Activated naive CD4-positive, alpha-beta T cell treated with Interleukin-2 at 50 U/mL for 16 hours (primary cell): ENCODE results near the gene PTPRD.

ENCODE experiments used
- DNase-seq: peaks from one replicate; pipeline ENCODE4 v3.0.0-alpha.2; 2020

PTPRD gene

DNA sequence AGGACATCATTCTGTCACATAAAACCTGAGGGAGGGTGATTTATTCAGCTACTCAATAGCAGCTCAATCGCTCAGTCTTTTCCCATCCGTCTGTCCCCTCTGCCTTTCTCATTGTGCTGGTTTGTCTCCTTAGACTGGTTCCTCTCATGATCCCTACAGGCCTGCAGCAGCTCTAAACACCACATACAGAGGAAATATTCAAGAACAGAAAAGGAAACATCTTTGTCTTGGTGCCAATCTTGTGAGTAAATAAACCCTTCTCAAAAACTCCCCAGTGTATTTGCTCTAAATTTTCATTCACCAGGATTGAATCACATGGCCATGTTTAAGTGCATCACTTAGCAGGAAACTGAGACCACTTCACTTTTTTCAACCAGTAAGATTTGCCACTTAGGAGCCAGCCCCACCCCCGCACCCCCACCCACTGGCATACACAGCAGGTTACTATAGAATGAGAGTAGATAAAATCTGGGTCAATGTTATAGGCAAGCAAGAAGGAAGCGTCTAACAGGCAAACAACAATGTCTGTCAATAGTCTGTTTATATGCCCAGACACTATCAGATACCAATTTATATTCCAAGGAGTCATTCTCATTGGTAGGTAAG, 1917.7 kb downstream of the PTPRD start:
- no peak for DNase-seq

DNA sequence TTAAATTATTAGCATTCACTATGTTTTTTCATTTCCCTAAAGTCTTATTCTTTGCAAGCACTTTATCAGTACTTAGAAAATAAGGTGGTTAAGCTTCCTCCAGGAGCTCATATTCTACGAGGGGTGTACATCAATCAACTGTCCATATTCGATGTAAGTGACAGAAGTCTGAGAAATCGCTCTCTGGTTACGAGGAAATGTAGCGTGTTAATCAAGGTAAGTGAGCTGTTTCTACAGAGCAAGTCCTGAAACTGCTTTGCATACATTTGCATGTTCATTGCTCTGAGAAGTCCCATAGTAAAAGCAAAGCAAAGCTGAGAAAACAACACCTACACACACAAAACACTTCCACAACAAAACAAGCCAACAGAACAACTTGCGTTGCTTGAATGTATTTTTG, 1919.3 kb downstream of the PTPRD start:
- DNase-seq, result no peak

DNA sequence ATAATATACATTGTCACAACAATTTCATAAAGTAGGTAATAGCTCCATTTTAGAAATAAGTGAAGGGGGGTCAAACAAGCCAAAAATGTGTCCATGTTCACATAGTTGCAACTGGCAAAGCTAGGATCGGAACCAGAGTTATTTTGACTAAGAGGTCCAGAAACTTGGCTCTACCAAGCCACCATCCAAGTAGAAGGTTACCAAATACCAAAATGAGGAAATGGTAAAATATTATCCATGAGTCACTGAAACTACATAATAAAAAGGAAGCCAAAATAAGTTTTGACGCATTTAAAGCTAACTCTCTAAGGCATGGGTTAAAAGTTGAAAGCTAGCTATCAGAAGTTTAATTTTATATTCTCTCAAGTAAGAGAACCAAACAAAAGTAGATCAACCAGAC, 1926.3 kb downstream of the PTPRD start:
- DNase-seq, result no peak

GRCh38 chr9:8685825-8686224, 1927.0 kb downstream of the PTPRD start:
- DNase-seq, result no peak

DNA sequence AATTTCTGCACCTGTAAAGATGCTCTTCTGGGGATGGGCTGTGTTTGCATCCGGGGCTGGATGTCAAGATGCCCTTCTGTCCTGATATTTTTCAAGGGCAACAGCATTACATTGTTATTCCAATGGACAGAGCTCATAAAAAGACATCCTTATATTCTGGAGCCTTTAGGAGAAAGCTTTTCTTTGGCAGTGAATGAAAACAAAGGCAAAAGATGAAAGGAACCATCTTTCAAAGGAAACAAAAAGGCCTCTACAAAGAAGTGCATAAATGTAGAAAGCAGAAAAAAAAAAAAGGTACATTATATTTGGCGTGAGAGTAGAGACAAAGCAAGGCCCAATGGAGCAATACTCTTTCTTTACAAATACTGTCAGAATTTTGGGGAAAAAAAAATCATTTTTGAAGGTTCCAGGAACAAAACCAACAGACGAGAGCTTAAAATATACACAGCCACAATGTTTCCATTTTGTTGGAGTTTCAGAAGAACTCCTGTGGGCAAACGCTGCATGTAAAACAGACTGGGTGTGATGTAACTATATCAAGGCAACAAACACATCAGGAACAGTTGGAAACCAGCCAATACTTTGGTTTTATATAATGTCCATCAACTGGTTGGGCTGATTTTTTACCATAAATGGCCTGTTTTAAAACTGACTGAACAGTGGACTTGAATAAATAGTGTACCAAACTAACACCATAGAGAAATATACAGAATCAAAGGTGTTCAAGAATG, 1927.7 kb downstream of the PTPRD start:
- no peak for DNase-seq

DNA sequence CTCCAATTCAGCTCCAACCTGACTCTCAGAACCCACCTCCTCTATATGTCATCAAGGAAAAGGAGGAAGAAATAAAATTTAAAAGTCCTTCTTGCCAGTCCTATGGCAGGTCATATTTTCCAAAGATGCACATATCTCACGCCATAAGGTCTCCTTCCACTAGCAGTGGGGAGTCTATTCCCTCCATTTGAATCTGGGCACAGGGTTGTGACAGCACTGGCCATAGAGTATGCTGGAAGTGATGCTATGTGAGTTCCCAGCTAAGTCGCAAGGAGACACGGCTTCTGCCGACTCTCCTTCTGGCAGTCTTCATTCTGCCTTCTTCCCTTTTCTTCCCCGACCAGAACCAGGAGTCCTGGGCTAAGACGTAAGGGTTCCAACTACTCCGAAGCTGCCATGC, 1929.3 kb downstream of the PTPRD start:
- DNase-seq, result no peak

GRCh38 chr9:8680658-8681057, 1932.1 kb downstream of the PTPRD start:
- no peak for DNase-seq

- DNase-seq, result no peak
These were observed 1932.6 kb downstream of the PTPRD start for GRCh38 chr9:8680157-8680556.

GRCh38 chr9:8679371-8679822, 1933.4 kb downstream of the PTPRD start:
- no peak for DNase-seq

GRCh38 chr9:8677741-8678140, 1935.1 kb downstream of the PTPRD start:
- no peak for DNase-seq

- no peak for DNase-seq
These were observed 1938.3 kb downstream of the PTPRD start for GRCh38 chr9:8674536-8674935.

DNA sequence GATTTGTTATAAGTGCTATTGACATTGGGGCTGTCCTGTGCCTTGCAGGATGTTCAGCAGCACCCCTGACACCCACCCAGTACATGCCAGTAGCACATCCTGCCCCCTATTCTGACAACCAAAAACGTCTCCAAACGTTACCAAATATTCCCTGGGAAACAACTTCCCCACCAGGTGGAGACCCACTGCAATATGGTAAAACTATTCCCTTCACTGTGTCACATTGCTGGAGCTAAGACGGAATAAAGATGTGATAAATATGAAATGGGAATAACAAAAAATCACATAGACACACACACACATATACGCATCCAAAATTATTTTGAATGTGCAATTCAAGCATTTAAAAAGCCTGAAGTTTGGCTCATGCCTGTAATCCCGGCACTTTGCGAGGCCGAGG, 1939.0 kb downstream of the PTPRD start:
- DNase-seq, result no peak

- no peak for DNase-seq
These were observed 1942.1 kb downstream of the PTPRD start for GRCh38 chr9:8670751-8671150.

GRCh38 chr9:8668751-8669150, 1944.1 kb downstream of the PTPRD start:
- no peak for DNase-seq

DNA sequence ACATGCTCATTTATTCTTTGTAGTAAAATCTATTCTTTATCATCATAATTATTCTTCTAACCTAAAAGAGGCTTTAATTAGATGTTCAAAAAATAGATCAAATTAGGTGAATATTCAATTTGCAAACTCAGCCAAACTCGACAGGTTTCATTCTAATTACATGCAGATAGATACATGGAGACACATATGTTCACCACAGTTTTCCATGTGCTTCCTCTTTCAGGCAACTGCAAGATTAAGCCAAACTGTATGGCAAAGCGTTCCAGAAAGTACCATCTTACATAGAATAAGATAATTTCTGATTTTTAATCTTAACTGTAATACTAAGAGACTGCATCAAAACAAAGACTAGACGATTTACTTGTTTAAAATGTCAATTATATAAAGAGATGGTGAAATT, 1944.6 kb downstream of the PTPRD start:
- no peak for DNase-seq

DNA sequence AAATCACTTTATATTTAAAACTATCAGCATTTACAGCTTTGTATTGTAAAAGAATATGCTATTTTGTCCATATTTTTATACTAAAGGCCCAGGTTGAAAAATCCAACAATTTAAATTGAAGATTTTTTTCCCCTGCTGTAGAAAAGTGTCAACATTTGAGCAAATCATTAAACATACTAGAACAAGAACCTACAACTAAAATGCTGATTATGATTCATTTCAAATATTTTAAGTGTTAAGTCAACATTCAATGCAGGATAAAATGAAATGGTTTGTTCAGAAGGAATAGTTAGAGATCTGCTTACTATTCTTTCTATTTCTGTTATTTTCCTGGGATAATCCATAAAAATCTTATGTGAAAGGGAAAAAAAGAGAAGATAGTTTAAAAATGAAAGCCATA, 1946.7 kb downstream of the PTPRD start:
- DNase-seq, result no peak

DNA sequence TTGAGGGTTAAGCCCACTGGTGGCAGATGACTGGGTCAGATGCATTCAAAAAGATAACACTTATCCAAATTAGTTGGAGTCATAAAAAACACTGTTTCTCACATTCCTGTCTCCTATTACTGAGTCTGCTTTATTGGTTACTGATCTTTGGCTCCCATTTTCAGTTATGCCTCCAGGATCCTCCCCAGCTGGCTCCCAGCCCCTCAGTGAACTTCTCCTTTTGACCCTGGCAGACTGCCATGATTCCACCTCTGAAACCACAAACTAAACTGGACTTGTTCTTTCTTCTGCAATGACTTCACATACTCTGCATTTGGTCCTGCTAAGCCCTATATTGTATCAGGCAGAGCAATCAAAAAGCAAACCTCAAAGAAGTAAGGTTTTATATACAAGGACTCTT, 1952.4 kb downstream of the PTPRD start:
- DNase-seq, result no peak

GRCh38 chr9:8659108-8659507, 1953.7 kb downstream of the PTPRD start:
- DNase-seq, result no peak

GRCh38 chr9:8655071-8655470, 1957.7 kb downstream of the PTPRD start:
- DNase-seq, result no peak

DNA sequence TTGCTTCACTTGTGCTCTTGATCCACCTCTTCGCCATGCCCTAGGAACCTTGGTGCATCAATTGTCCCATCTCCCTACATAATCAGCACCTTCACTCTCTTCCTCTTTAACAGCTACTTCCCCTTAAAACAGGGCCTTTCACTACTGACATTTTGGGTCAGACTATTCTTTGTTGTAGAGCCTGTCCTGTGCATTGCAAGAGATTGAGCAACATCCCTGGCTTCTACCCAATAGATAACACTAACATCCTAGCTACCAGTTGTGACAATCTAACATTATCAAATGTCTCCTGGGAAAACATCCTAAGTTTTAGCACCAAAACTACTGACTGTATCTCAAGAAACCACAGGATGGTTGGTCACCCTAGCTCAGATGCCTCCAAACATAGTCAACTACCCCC, 1958.9 kb downstream of the PTPRD start:
- DNase-seq, result no peak

DNA sequence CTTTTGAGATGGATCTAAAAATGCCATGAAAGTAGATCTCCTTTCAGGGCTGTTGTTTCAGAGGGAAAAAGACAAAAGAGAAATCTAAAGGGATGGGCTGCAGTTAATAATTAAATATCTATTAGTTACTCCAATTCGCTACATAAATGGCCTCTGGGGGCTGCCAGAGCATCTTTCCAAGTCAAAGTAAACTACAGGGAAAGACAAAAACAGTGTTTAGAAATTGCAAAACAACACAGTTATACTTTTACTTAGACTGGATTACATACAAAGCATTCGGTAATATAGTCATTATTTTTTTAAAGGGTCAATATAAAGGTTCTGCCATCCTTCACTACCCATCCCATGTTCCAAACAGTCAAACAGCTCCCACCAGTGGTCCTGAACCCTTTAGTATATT, 1959.7 kb downstream of the PTPRD start:
- no peak for DNase-seq

- no peak for DNase-seq
These were observed 1960.5 kb downstream of the PTPRD start for GRCh38 chr9:8652255-8652654.

- no peak for DNase-seq
These were observed 1961.0 kb downstream of the PTPRD start for GRCh38 chr9:8651846-8652215.

DNA sequence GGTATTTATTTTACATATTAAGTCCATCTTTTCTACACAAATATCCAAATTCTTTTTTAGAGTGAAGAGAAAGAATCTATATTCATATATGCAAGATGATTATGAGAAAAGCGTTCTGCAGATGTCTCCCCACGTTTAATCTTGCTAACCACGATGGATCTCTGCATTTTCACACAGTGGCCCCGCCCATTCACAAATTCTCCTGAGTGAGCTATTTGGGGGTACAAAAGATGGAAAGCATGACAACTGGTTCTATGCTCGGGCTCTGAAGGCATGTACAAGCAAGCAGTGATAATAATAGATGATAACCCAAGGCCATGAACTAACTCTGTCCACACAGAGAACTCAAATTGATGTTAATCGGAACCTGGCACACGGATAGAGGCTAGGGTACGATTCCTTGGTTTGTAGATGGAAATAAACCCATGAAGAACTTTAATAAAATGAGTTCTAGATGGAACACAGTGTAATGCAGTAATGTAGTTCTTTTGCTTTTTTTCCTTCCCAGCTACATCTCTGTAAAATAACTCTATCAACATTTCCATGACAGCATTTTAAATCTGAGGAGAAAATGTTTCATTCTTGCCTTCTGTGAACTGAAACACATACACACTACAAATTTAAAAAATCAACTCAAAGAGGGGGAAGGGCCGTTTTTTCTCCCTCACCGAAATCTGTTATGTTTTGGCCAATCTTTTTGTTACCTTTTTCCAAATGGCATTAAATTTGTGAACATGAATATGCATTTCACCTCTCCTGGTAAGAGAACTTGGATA, 1961.5 kb downstream of the PTPRD start:
- DNase-seq, result no peak
